Right atrium auricular region (tissue), 2 donors: Measurements from ENCODE around the gene CCAR1. TPM values are rescaled to one million over a fixed set of nuclear protein-coding genes. Genes with fewer than 3 reads are reported as not detected.
"Not testable (repeated sequence)": the region's sequence is repeated elsewhere in the genome, so short reads cannot be mapped to it uniquely, and the experiment has no call there.

Experiments used
- DNase-seq: peaks from one replicate; pipeline ENCODE4 v3.0.0-alpha.2; 2019; ENCODE audit warnings: low spot score
- H3K27ac ChIP-seq, 2 donors: fragments of 200-600 bp; sonication (generic); 1 replicate in 1 of 2; 2 replicates in 1 of 2; pipeline ENCODE4 v1.5.1; 2016 to 2019
- H3K27me3 ChIP-seq, 2 donors: fragments of 200-600 bp; sonication (generic); one replicate each; pipeline versions ENCODE4 v1.5.1 to v1.6.0; 2017 to 2019
- H3K36me3 ChIP-seq: fragments of 200-600 bp; sonication (generic); one replicate; pipeline ENCODE4 v1.5.1; 2016
- H3K4me1 ChIP-seq, 2 donors: fragments of 200-600 bp; sonication (generic); one replicate each; pipeline versions ENCODE4 v1.5.1 to v1.6.0; 2017 to 2019
- H3K4me3 ChIP-seq, 2 donors: fragments of 200-600 bp; sonication (generic); 1 replicate in 1 of 2; 2 replicates in 1 of 2; pipeline ENCODE4 v1.5.1; 2017 to 2019; ENCODE audit warnings: mild to moderate bottlenecking in 1 of 2, moderate library complexity in 1 of 2
- H3K9me3 ChIP-seq, 2 donors: fragments of 200-600 bp; sonication (generic); one replicate each; pipeline ENCODE4 v1.5.1; 2019
- CTCF ChIP-seq, 2 donors: fragments of 200-600 bp; sonication (generic); IDR thresholded peaks; one replicate each; pipeline ENCODE4 v1.5.1; 2019; ENCODE audit warnings: antibody characterized with exemption in 2 of 2
- total RNA-seq, 2 donors: library from RNA; depleted of rRNA; stranded (reverse); fragments of >200 nt; gene quantifications; one replicate each; pipeline ENCODE4 v1.1.0, GENCODE V29; 2016

Gene CCAR1
- total RNA-seq, 2 donors from 2014 or later = 21.0 to 25.0 TPM

- TF ChIP-seq CTCF (IDR thresholded peaks at IDR 0.05) = no peak
- no peak overlapping the region for H3K4me3 ChIP-seq
- no peaks in the 10 kb centered on the region for H3K9me3 ChIP-seq
- DNase-seq = no peak
- H3K27ac ChIP-seq = no peak overlapping the region
- no peaks in the 10 kb centered on the region for H3K36me3 ChIP-seq
- no peaks in the 10 kb centered on the region for H3K4me1 ChIP-seq
- no peaks in the 10 kb centered on the region for H3K27me3 ChIP-seq
These were observed 15.5 kb upstream of the CCAR1 start for GRCh38 chr10:68705548-68705947.

DNA sequence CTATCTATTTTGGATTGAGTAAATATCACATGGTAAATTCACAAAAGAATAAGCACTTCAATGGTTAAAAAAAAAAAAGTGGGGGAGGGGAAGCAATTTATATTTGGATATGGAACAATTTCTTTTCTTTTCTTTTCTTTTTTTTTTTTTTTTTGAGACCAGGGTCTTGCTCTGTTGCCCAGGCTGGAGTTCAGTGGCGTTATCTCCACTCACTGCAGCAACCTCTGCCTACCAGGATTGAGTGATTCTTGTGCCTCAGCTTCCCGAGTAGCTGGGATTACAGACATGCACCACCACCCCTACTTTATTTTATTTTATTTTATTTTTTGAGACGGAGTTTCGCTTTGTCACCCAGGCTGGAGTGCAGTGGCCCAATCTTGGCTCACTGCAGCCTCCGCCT lies 12.1 kb upstream of the CCAR1 start:
- DNase-seq, H3K27me3 ChIP-seq, H3K4me3 ChIP-seq, H3K27ac ChIP-seq, H3K36me3 ChIP-seq, H3K9me3 ChIP-seq, H3K4me1 ChIP-seq: not testable (repeated sequence)

GRCh38 chr10:68713065-68713464 lies 8.0 kb upstream of the CCAR1 start:
- H3K9me3 ChIP-seq, H3K4me1 ChIP-seq, H3K36me3 ChIP-seq, H3K27ac ChIP-seq, H3K27me3 ChIP-seq, H3K4me3 ChIP-seq: not testable (repeated sequence)
- peak; percentile 32 for DNase-seq

DNA sequence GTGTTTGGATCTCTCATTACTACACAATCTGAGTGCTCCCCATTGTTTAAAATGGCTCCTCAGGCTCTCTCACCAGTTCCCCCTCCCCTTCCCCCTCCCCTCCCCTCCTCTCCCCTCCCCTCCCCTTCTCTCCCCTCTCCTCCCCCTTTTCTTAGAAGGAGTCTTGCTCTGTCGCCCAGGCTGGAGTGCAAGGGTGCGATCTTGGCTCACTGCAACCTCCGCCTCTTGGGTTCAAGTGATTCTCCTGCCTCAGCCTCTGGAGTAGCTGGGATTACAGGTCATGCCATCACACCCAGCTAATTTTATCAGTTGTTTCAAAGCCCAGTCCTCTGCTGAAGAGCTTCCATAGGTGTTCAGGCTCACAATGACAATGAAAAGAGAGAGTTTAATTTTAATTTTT lies 3.6 kb upstream of the CCAR1 start:
- Histone ChIP-seq H3K9me3 (no peaks in the 10 kb centered on the region), H3K36me3 (no peaks in the 10 kb centered on the region), H3K4me3 (no peak overlapping the region), H3K27me3 (no peaks in the 10 kb centered on the region), H3K27ac (no peak overlapping the region), H3K4me1 (peaks cover 0 to 5% of the 10 kb centered on the region in 2 donors)
- no peak for TF ChIP-seq CTCF (IDR thresholded peaks at IDR 0.05)
- no peak for DNase-seq

- peak; percentile 55 for DNase-seq
- H3K27ac ChIP-seq = peak overlapping the region; percentile 89 to 92
- no peak for TF ChIP-seq CTCF (IDR thresholded peaks at IDR 0.05)
These were observed 765 bp downstream of the CCAR1 start for GRCh38 chr10:68721673-68722335.

DNA sequence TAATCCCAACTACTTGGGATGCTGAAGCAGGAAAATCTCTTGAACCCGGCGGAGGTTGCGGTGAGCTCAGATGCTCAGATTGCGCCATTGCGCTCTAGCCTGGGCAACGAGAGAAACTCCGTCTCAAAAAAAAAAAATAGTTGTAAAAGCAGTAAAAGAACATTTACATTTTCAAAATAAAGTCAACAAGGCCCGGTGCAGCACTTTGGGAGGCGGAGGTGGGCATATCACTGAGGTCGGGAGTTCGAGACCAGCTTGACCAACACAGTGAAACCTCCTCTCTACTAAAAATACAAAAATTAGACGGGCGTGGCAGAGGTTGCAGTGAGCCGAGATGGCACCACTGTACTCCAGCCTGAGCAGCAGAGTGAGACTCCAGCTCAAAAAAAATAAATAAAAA lies 4.0 kb downstream of the CCAR1 start:
- peaks cover 42% of the 10 kb centered on the region for H3K36me3 ChIP-seq

More at GRCh38 chr10:68721673-68722335, 765 bp downstream of the CCAR1 start:
- H3K9me3 ChIP-seq = no peaks in the 10 kb centered on the region
- H3K36me3 ChIP-seq = peaks cover 16% of the 10 kb centered on the region
- H3K27me3 ChIP-seq = no peaks in the 10 kb centered on the region
- H3K4me1 ChIP-seq = peaks cover 0 to 11% of the 10 kb centered on the region in 2 donors
- peak overlapping the region; percentile 78 to 85 for H3K4me3 ChIP-seq

More for the DNA sequence above, 4.0 kb downstream of the CCAR1 start:
- no peak overlapping the region for H3K27ac ChIP-seq
- no peaks in the 10 kb centered on the region for H3K27me3 ChIP-seq
- no peak for TF ChIP-seq CTCF (IDR thresholded peaks at IDR 0.05)
- H3K4me1 ChIP-seq = peaks cover 0 to 11% of the 10 kb centered on the region in 2 donors
- no peak overlapping the region for H3K4me3 ChIP-seq
- peak; percentile 55 for DNase-seq
- H3K9me3 ChIP-seq = no peaks in the 10 kb centered on the region
